Neural progenitor cell (in vitro differentiated cells): ENCODE measurements around the gene KLHL40. TPM values are rescaled to one million over a fixed set of nuclear protein-coding genes. Genes with fewer than 3 reads are reported as not detected.

Source experiments
- DNase-seq: peaks from one replicate; pipeline ENCODE4 v3.0.0-alpha.2; 2016; ENCODE audit warnings: low spot score
- H2AFZ ChIP-seq: fragments of 200-600 bp; sonication (generic); replicated peaks from 2 replicates; pipeline ENCODE4 v1.6.1; 2016; ENCODE audit warnings: antibody characterized with exemption
- H3F3A ChIP-seq: fragments of 200-600 bp; sonication (generic); 2 replicates; pipeline ENCODE4 v1.6.1; 2016; ENCODE audit warnings: antibody characterized with exemption, low read depth
- H3K27ac ChIP-seq: fragments of 200-600 bp; sonication (generic); 2 replicates; pipeline ENCODE4 v1.5.1; 2016; ENCODE audit warnings: mild to moderate bottlenecking
- H3K27me3 ChIP-seq: fragments of 200-600 bp; sonication (generic); 2 replicates; pipeline ENCODE4 v1.6.1; 2016; ENCODE audit warnings: mild to moderate bottlenecking, moderate library complexity
- H3K36me3 ChIP-seq: fragments of 200-600 bp; sonication (generic); 2 replicates; pipeline ENCODE4 v1.5.1; 2016
- H3K4me1 ChIP-seq: fragments of 200-600 bp; sonication (generic); 2 replicates; pipeline ENCODE4 v1.6.1; 2016; ENCODE audit warnings: mixed run types
- H3K4me2 ChIP-seq: fragments of 200-600 bp; sonication (generic); 2 replicates; pipeline ENCODE4 v1.6.1; 2016
- H3K4me3 ChIP-seq: fragments of 200-600 bp; sonication (generic); 2 replicates; pipeline ENCODE4 v1.5.1; 2016
- H3K79me2 ChIP-seq: fragments of 200-600 bp; sonication (generic); 2 replicates; pipeline ENCODE4 v1.6.1; 2016; ENCODE audit warnings: low read depth
- H3K9ac ChIP-seq: fragments of 200-600 bp; sonication (generic); 2 replicates; pipeline ENCODE4 v1.6.1; 2016
- H3K9me3 ChIP-seq: fragments of 200-600 bp; sonication (generic); 2 replicates; pipeline ENCODE4 v1.5.1; 2016; ENCODE audit warnings: low read depth
- H4K20me1 ChIP-seq: fragments of 200-600 bp; sonication (generic); 2 replicates; pipeline ENCODE4 v1.6.1; 2016; ENCODE audit warnings: low read depth
- H3K27ac Mint-ChIP-seq: 3 replicates; pipeline ENCODE4 v1.8.0; 2021; ENCODE audit warnings: mixed read lengths
- H3K27me3 Mint-ChIP-seq: 2 replicates; pipeline ENCODE4 v1.8.0; 2022; ENCODE audit warnings: low read depth, mild to moderate bottlenecking, inconsistent platforms, moderate library complexity, mixed read lengths; ENCODE audit not compliant: insufficient read depth
- H3K36me3 Mint-ChIP-seq: 3 replicates; pipeline ENCODE4 v1.8.0; 2021; ENCODE audit warnings: mixed read lengths
- H3K4me1 Mint-ChIP-seq: 3 replicates; pipeline ENCODE4 v1.8.0; 2021; ENCODE audit warnings: mixed read lengths
- H3K4me3 Mint-ChIP-seq: 3 replicates; pipeline ENCODE4 v1.8.0; 2021; ENCODE audit warnings: mild to moderate bottlenecking, moderate library complexity, mixed read lengths
- H3K9me3 Mint-ChIP-seq: 3 replicates; pipeline ENCODE4 v1.8.0; 2020; ENCODE audit warnings: mixed read lengths
- EZH2 ChIP-seq: fragments of 200-600 bp; sonication (generic); IDR thresholded peaks from 2 replicates; pipeline ENCODE4 v1.6.1; 2017; ENCODE audit warnings: antibody characterized with exemption, mild to moderate bottlenecking, moderate library complexity
- EZH2phosphoT487 ChIP-seq: fragments of 200-600 bp; sonication (generic); IDR thresholded peaks from 2 replicates; pipeline ENCODE4 v1.6.1; 2017; ENCODE audit warnings: antibody characterized with exemption
- total RNA-seq: library from RNA; depleted of rRNA; stranded (reverse); fragments of >200 nt; gene quantifications from 2 replicates; pipeline ENCODE4 v1.2.3, GENCODE V29; 2015; ENCODE audit warnings: low replicate concordance
- TF ChIP-seq, protein P1 (sequence below): fragments of 200-600 bp; sonication (generic); IDR thresholded peaks from 2 replicates; pipeline ENCODE4 v1.5.1; 2017; ENCODE audit warnings: antibody characterized with exemption, mild to moderate bottlenecking

Gene KLHL40, protein sequence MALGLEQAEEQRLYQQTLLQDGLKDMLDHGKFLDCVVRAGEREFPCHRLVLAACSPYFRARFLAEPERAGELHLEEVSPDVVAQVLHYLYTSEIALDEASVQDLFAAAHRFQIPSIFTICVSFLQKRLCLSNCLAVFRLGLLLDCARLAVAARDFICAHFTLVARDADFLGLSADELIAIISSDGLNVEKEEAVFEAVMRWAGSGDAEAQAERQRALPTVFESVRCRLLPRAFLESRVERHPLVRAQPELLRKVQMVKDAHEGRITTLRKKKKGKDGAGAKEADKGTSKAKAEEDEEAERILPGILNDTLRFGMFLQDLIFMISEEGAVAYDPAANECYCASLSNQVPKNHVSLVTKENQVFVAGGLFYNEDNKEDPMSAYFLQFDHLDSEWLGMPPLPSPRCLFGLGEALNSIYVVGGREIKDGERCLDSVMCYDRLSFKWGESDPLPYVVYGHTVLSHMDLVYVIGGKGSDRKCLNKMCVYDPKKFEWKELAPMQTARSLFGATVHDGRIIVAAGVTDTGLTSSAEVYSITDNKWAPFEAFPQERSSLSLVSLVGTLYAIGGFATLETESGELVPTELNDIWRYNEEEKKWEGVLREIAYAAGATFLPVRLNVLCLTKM
- not detected in 2 replicates for total RNA-seq

DNA sequence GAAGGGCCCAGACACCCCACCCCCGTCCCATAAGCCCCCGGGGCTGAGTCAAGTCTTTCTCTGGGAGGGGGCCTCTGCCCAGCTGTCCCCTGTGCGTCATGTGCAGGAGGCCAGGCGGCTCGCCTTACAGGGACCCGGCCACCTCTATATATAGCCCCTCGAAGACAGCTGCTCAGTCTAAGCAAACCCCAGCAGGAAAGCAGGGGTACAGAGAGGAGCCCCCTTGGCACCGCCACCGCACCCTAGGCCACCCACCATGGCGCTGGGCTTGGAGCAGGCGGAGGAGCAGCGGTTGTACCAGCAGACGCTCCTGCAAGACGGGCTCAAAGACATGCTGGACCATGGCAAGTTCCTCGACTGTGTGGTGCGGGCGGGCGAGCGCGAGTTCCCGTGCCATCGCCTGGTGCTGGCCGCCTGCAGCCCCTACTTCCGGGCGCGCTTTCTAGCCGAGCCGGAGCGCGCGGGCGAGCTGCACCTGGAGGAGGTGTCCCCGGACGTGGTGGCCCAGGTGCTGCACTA, at the start of gene KLHL40:
Gene KLHL40 (plus strand): TSS at position 175 of the 519 bp plus-strand sequence. CDS start 82 bp downstream, at position 257.
- Histone ChIP-seq H4K20me1 (no peaks in the 10 kb centered on the region), H3F3A (no peaks in the 10 kb centered on the region), H3K4me2 (no peak within 1 kb of the TSS), H3K36me3 (no peaks in the 10 kb centered on the region), H2AFZ (no peak within 1 kb of the TSS), H3K9ac (no peak within 1 kb of the TSS), H3K4me1 (peaks cover 7% of the 10 kb centered on the region), H3K27me3 (no peaks in the 10 kb centered on the region), H3K9me3 (no peaks in the 10 kb centered on the region), H3K27ac (no peak within 1 kb of the TSS), H3K4me3 (no peak within 1 kb of the TSS), H3K79me2 (no peaks in the 10 kb centered on the region)
- DNase-seq, result no peak
- Mint-ChIP-seq H3K4me1 (peaks cover 8% of the 10 kb centered on the region), H3K9me3 (no peaks in the 10 kb centered on the region), H3K36me3 (no peaks in the 10 kb centered on the region), H3K4me3 (no peak within 1 kb of the TSS), H3K27ac (no peak within 1 kb of the TSS), H3K27me3 (peaks cover 2% of the 10 kb centered on the region)
- TF ChIP-seq, protein P1, sequence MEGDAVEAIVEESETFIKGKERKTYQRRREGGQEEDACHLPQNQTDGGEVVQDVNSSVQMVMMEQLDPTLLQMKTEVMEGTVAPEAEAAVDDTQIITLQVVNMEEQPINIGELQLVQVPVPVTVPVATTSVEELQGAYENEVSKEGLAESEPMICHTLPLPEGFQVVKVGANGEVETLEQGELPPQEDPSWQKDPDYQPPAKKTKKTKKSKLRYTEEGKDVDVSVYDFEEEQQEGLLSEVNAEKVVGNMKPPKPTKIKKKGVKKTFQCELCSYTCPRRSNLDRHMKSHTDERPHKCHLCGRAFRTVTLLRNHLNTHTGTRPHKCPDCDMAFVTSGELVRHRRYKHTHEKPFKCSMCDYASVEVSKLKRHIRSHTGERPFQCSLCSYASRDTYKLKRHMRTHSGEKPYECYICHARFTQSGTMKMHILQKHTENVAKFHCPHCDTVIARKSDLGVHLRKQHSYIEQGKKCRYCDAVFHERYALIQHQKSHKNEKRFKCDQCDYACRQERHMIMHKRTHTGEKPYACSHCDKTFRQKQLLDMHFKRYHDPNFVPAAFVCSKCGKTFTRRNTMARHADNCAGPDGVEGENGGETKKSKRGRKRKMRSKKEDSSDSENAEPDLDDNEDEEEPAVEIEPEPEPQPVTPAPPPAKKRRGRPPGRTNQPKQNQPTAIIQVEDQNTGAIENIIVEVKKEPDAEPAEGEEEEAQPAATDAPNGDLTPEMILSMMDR, result no peak
- TF ChIP-seq EZH2 (no peak), EZH2phosphoT487 (no peak)

DNA sequence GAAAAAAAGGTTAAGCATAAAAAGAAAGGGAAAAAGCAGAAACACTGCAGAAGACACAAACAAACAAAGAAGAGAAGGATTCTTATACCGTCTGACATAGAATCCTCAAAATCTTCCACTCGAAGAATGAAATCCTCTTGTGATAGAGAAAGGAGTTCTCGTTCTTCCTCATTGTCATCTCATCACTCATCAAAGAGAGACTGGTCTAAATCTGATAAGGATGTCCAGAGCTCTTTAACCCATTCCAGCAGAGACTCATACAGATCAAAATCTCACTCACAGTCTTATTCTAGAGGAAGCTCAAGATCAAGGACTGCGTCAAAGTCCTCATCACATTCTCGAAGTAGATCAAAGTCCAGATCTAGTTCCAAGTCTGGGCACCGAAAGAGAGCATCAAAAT, 48.3 kb upstream of the KLHL40 start:
- Histone ChIP-seq H3K27me3 (no peaks in the 10 kb centered on the region), H3K79me2 (peaks cover 18% of the 10 kb centered on the region), H3F3A (no peaks in the 10 kb centered on the region), H3K9me3 (no peaks in the 10 kb centered on the region), H2AFZ (no peak overlapping the region), H3K4me3 (no peak overlapping the region), H3K36me3 (peaks cover 35% of the 10 kb centered on the region), H3K9ac (no peak overlapping the region), H3K27ac (no peak overlapping the region), H3K4me2 (no peak overlapping the region), H4K20me1 (peaks cover 19% of the 10 kb centered on the region), H3K4me1 (no peaks in the 10 kb centered on the region)
- no peak overlapping the region for H3K27ac Mint-ChIP-seq
- TF ChIP-seq EZH2, result no peak
- no peak for TF ChIP-seq EZH2phosphoT487
- TF ChIP-seq, protein P1, result no peak
- peaks cover 25% of the 10 kb centered on the region for H3K36me3 Mint-ChIP-seq
- no peak overlapping the region for H3K4me3 Mint-ChIP-seq
- DNase-seq, result no peak
- H3K27me3 Mint-ChIP-seq, result no peaks in the 10 kb centered on the region
- H3K4me1 Mint-ChIP-seq, result no peaks in the 10 kb centered on the region
- H3K9me3 Mint-ChIP-seq, result no peaks in the 10 kb centered on the region

DNA sequence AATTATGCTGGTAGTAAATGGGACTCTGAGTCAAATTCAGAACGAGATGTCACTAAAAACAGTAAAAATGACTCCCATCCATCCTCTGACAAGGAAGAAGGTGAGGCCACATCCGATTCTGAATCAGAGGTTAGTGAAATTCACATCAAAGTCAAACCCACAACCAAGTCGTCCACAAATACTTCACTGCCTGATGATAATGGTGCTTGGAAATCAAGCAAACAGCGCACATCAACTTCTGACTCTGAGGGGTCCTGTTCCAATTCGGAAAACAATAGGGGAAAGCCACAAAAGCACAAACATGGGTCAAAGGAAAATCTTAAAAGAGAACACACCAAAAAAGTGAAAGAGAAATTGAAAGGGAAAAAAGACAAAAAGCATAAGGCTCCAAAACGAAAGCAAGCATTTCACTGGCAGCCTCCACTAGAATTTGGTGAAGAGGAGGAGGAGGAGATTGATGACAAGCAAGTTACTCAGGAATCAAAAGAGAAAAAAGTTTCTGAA, 46.9 kb upstream of the KLHL40 start:
- DNase-seq, result no peak
- Histone ChIP-seq H3K36me3 (peaks cover 25% of the 10 kb centered on the region), H3K9me3 (no peaks in the 10 kb centered on the region), H4K20me1 (peaks cover 19% of the 10 kb centered on the region), H3K79me2 (peaks cover 18% of the 10 kb centered on the region), H3K27ac (no peak overlapping the region), H3F3A (no peaks in the 10 kb centered on the region), H3K4me1 (no peaks in the 10 kb centered on the region), H2AFZ (no peak overlapping the region), H3K4me3 (no peak overlapping the region), H3K9ac (no peak overlapping the region), H3K27me3 (no peaks in the 10 kb centered on the region), H3K4me2 (no peak overlapping the region)
- Mint-ChIP-seq H3K27ac (no peak overlapping the region), H3K4me3 (no peak overlapping the region), H3K36me3 (peaks cover 31% of the 10 kb centered on the region), H3K27me3 (no peaks in the 10 kb centered on the region), H3K4me1 (no peaks in the 10 kb centered on the region), H3K9me3 (no peaks in the 10 kb centered on the region)
- TF ChIP-seq EZH2phosphoT487 (no peak), EZH2 (no peak)
- TF ChIP-seq, protein P1, result no peak
